ENCODE measurements around the gene NCCRP1. TPM values are rescaled to one million over a fixed set of nuclear protein-coding genes. Genes with fewer than 3 reads are reported as not detected.

NCCRP1 gene
- total RNA-seq, 1 experiment from 2014 or later = 7.6 TPM

DNA sequence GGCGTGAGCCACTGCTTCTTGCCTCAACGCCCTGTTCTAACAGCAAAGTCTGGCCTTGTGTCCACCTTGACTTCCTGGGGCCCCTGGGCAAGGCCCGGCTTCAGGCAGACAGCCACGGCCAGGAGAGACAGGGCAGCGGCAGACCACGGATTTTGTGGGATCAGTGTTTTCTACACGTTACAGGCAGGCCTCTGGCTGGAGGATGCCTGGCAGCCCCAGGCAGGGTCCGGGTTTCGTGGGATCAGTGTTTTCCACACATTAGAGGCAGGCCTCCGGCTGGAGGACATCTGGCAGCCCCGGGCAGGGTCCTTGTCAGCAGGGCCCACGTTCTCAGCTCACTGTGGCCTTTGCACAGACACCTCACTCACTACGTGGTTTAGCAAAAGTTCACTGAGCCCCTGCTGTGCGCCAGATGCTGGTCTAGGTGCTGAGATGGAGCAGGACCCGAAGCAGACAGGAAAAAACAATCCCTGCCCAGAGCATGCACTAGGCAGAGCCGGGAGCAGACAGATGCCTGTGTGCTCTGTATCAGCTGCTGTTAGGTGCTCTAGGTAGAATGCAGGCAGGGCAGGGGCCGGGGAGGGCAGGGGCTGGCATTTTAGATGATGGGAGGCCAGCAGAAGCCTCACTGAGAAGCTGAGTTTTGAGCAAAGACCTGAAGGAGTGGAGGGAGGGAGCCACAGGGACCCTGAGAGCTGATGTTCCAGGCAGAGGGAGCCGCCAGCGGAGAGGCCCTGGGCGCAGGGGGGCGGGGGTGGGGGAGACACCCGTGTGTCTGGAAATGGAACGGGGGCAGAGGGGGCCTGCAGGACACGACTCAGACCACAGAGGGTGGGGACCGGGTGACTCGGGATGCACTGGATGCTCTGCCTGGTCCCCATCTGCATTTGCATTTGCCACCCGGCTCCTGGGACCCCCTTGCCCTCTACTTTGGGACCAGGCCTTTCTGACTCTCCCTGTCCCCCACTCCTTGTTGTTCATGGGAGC lies 25.0 kb upstream of the NCCRP1 start:
- Histone ChIP-seq H3K4me1 (no peaks in the 10 kb centered on the region; the same call in 1 of the 2 replicates), H3K4me3 (no peak overlapping the region), H3K9me3 (replicated peaks) (no peaks in the 10 kb centered on the region), H3K36me3 (no peaks in the 10 kb centered on the region; the same call in 1 of the 2 replicates), H3K27ac (no peak overlapping the region), H3K27me3 (no peaks in the 10 kb centered on the region)
- DNase-seq = no peak

DNA sequence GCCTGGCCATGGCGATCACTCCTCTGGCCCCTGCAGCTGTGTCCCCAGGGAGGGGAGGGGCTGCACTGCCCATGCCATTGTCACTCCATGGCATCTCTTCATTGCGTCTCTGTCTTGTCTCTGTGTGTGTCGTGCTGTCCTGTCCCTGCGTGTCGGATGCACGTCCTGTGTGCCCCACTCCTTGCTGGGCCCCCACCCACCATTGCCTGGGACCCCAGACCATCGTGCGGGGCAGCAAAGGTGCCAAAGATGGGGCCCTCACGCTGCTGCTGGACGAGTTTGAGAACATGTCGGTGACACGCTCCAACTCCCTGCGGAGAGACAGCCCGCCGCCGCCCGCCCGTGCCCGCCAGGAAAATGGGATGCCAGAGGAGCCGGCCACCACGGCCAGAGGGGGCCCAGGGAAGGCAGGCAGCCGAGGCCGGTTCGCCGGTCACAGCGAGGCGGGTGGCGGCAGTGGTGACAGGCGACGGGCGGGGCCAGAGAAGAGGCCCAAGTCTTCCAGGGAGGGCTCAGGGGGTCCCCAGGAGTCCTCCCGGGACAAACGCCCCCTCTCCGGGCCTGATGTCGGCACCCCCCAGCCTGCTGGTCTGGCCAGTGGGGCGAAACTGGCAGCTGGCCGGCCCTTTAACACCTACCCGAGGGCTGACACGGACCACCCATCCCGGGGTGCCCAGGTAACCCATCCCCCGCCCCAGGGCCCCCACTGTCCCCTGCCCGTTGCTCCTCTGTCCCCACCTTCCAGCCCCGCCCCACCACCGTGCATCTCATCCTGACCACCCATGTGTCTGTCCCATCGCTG lies 23.9 kb upstream of the NCCRP1 start:
- Histone ChIP-seq H3K9me3 (replicated peaks) (no peaks in the 10 kb centered on the region), H3K4me1 (no peaks in the 10 kb centered on the region), H3K36me3 (no peaks in the 10 kb centered on the region; the same call in 1 of the 2 replicates), H3K4me3 (no peak overlapping the region), H3K27ac (no peak overlapping the region), H3K27me3 (no peaks in the 10 kb centered on the region)
- no peak for DNase-seq

- Histone ChIP-seq H3K27me3 (no peaks in the 10 kb centered on the region), H3K4me1 (no peaks in the 10 kb centered on the region), H3K9me3 (replicated peaks) (no peaks in the 10 kb centered on the region), H3K27ac (no peak overlapping the region), H3K4me3 (no peak overlapping the region), H3K36me3 (no peaks in the 10 kb centered on the region; the same call in 1 of the 2 replicates)
- DNase-seq = no peak
Measured at GRCh38 chr19:39173502-39173991, 23.2 kb upstream of the NCCRP1 start.

GRCh38 chr19:39174142-39174541 lies 22.6 kb upstream of the NCCRP1 start:
- H3K4me1 ChIP-seq = no peaks in the 10 kb centered on the region
- no peaks in the 10 kb centered on the region; the same call in 1 of the 2 replicates for H3K36me3 ChIP-seq
- H3K4me3 ChIP-seq = no peak overlapping the region
- H3K27ac ChIP-seq = no peak overlapping the region
- no peaks in the 10 kb centered on the region for H3K9me3 ChIP-seq (replicated peaks)
- H3K27me3 ChIP-seq = no peaks in the 10 kb centered on the region
- DNase-seq = no peak

GRCh38 chr19:39174558-39175544 lies 21.9 kb upstream of the NCCRP1 start:
- Histone ChIP-seq H3K9me3 (replicated peaks) (no peaks in the 10 kb centered on the region), H3K36me3 (peaks cover 5% of the 10 kb centered on the region; the same call in 1 of the 2 replicates), H3K4me1 (no peaks in the 10 kb centered on the region), H3K4me3 (no peak overlapping the region), H3K27me3 (no peaks in the 10 kb centered on the region), H3K27ac (no peak overlapping the region)
- DNase-seq = no peak

- peaks cover 6% of the 10 kb centered on the region; the same call in 1 of the 2 replicates for H3K36me3 ChIP-seq
- H3K27ac ChIP-seq = no peak overlapping the region
Measured at GRCh38 chr19:39175564-39175963, 21.2 kb upstream of the NCCRP1 start.

GRCh38 chr19:39177110-39177699 lies 19.6 kb upstream of the NCCRP1 start:
- Histone ChIP-seq H3K9me3 (replicated peaks) (no peaks in the 10 kb centered on the region), H3K4me1 (no peaks in the 10 kb centered on the region), H3K27ac (no peak overlapping the region), H3K4me3 (no peak overlapping the region), H3K27me3 (no peaks in the 10 kb centered on the region), H3K36me3 (peaks cover 6% of the 10 kb centered on the region; the same call in 1 of the 2 replicates)
- no peak for DNase-seq

More at GRCh38 chr19:39175564-39175963, 21.2 kb upstream of the NCCRP1 start:
- H3K4me1 ChIP-seq = no peaks in the 10 kb centered on the region
- DNase-seq = no peak
- no peaks in the 10 kb centered on the region for H3K9me3 ChIP-seq (replicated peaks)
- no peaks in the 10 kb centered on the region for H3K27me3 ChIP-seq
- H3K4me3 ChIP-seq = no peak overlapping the region

DNA sequence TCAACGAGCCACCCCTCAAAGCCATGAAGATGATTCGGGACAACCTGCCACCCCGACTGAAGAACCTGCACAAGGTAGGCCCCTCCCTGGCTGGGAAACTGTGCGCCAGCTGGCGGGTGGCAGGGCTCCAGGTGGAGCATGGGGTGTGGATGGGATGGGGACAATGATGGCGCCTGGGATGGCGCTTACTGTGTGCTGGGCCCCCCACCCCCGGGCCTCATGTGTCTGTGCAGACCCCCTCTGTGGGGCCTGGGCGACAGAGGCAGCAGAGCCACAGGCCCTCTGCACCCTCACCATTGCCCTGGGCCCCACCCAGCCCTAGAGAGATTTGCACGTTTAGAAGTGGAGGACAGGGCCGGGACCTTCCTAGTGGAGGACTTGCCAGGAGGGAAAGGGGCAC lies 19.0 kb upstream of the NCCRP1 start:
- no peak for DNase-seq
- Histone ChIP-seq H3K4me3 (no peak overlapping the region), H3K27ac (no peak overlapping the region), H3K9me3 (replicated peaks) (no peaks in the 10 kb centered on the region), H3K36me3 (peaks cover 6% of the 10 kb centered on the region; the same call in 1 of the 2 replicates), H3K27me3 (no peaks in the 10 kb centered on the region), H3K4me1 (no peaks in the 10 kb centered on the region)

GRCh38 chr19:39178296-39179006 lies 18.3 kb upstream of the NCCRP1 start:
- Histone ChIP-seq H3K9me3 (replicated peaks) (no peaks in the 10 kb centered on the region), H3K36me3 (peaks cover 6% of the 10 kb centered on the region; the same call in 1 of the 2 replicates), H3K27me3 (no peaks in the 10 kb centered on the region), H3K27ac (no peak overlapping the region), H3K4me1 (no peaks in the 10 kb centered on the region), H3K4me3 (no peak overlapping the region)
- DNase-seq = no peak

GRCh38 chr19:39179754-39180153 lies 17.0 kb upstream of the NCCRP1 start:
- H3K27me3 ChIP-seq = no peaks in the 10 kb centered on the region
- H3K4me3 ChIP-seq = no peak overlapping the region
- no peak overlapping the region for H3K27ac ChIP-seq
- DNase-seq = no peak
- H3K9me3 ChIP-seq (replicated peaks) = no peaks in the 10 kb centered on the region
- peaks cover 6% of the 10 kb centered on the region; the same call in 1 of the 2 replicates for H3K36me3 ChIP-seq
- no peaks in the 10 kb centered on the region for H3K4me1 ChIP-seq

DNA sequence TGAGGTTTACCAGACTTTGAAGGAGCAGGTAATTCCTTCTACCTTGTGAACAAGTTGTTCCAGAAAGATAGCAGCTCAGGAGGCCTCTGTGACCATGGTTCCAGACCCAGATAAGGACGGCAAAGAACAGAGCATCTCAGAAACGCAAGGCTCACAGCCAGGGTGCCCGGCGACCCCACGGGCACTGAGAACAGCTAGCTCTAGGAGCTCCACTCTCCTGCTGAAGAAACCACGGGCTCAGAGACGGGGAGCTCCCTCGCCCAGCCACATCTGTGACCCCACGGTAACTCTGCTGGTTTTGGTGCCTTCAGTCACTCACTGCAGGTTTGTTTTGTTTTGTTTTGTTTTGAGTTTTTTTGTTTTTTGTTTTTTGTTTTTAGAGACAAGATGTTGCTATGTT lies 16.0 kb upstream of the NCCRP1 start:
- Histone ChIP-seq H3K27ac (no peak overlapping the region), H3K4me3 (no peak overlapping the region), H3K9me3 (replicated peaks) (no peaks in the 10 kb centered on the region), H3K4me1 (no peaks in the 10 kb centered on the region), H3K36me3 (peaks cover 6% of the 10 kb centered on the region; the same call in 1 of the 2 replicates), H3K27me3 (no peaks in the 10 kb centered on the region)
- DNase-seq = no peak

DNA sequence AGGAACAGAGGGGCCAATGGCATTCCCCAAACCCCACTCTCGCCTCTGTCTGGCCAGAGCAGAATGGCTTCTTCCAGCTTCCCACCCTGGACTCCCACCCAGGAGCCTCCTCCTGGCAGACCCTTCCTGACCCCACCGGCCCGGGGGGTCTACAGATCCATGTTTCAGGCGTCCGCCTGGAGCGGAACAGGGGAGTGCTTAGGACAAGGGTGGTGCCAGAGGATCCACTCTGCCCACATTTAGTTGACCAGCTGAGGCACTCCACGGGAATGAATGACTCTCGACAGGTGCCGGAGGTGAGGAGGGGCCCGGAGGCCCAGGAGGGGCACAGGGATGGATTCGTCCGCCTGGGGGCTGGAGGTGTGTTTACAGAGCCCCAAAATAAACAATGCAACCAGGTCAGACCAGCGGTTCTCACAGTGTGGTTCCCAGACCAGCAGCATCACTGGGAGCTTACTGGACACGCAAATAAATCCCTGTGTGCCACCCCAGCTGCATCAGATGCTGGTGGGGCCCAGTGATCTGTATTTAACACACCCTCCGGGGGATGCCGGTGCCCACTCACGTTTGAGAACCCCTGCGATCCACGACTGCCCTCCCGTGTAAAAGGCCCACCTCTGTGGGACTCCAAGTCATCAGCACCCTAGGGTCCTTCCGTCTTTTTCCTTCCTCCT lies 15.1 kb upstream of the NCCRP1 start:
- Histone ChIP-seq H3K4me3 (no peak overlapping the region), H3K9me3 (replicated peaks) (no peaks in the 10 kb centered on the region), H3K4me1 (no peaks in the 10 kb centered on the region), H3K27me3 (no peaks in the 10 kb centered on the region), H3K36me3 (peaks cover 6% of the 10 kb centered on the region; the same call in 1 of the 2 replicates), H3K27ac (no peak overlapping the region)
- no peak for DNase-seq

GRCh38 chr19:39182174-39182505 lies 14.6 kb upstream of the NCCRP1 start:
- Histone ChIP-seq H3K9me3 (replicated peaks) (no peaks in the 10 kb centered on the region), H3K4me1 (no peaks in the 10 kb centered on the region), H3K27me3 (no peaks in the 10 kb centered on the region), H3K27ac (no peak overlapping the region), H3K36me3 (peaks cover 6% of the 10 kb centered on the region; the same call in 1 of the 2 replicates), H3K4me3 (no peak overlapping the region)
- DNase-seq = no peak

Measured in SJCRH30 (cell line).